Neutrophil (primary cell): ENCODE results near the gene CERS6.

Source experiments
- H3K27ac ChIP-seq: fragments of 200-600 bp; sonication (generic); 2 replicates; pipeline ENCODE4 v1.5.1; 2016; ENCODE audit warnings: mild to moderate bottlenecking, moderate library complexity
- H3K27me3 ChIP-seq: fragments of 200-600 bp; sonication (generic); 2 replicates; pipeline ENCODE4 v1.6.0; 2016; ENCODE audit warnings: mild to moderate bottlenecking
- H3K36me3 ChIP-seq: fragments of 200-600 bp; sonication (generic); 2 replicates; pipeline ENCODE4 v1.5.1; 2017
- H3K4me1 ChIP-seq, 2 experiments: fragments of 200-600 bp in 1 of 2; sonication (generic) in 1 of 2; 1 replicate in 1 of 2; 2 replicates in 1 of 2; pipeline versions ENCODE4 v1.5.1 to v1.6.1; 2013 to 2016; ENCODE audit warnings: low read depth in 1 of 2, low read length in 1 of 2, mild to moderate bottlenecking in 1 of 2, moderate library complexity in 1 of 2; ENCODE audit not compliant: control insufficient read depth in 1 of 2, insufficient read depth in 1 of 2
- H3K4me3 ChIP-seq, 2 experiments: fragments of 200-600 bp in 1 of 2; sonication (generic) in 1 of 2; 1 replicate in 1 of 2; 2 replicates in 1 of 2; pipeline ENCODE4 v1.5.1; 2013 to 2016; ENCODE audit warnings: low read depth in 1 of 2, low read length in 1 of 2, mild to moderate bottlenecking in 1 of 2, moderate library complexity in 1 of 2
- H3K9me3 ChIP-seq: fragments of 200-600 bp; sonication (generic); 2 replicates; pipeline ENCODE4 v1.5.1; 2016
- CTCF ChIP-seq: fragments of 200-600 bp; sonication (generic); IDR thresholded peaks from 2 replicates; pipeline ENCODE4 v1.5.1; 2016; ENCODE audit warnings: antibody characterized with exemption

The CERS6 gene

DNA sequence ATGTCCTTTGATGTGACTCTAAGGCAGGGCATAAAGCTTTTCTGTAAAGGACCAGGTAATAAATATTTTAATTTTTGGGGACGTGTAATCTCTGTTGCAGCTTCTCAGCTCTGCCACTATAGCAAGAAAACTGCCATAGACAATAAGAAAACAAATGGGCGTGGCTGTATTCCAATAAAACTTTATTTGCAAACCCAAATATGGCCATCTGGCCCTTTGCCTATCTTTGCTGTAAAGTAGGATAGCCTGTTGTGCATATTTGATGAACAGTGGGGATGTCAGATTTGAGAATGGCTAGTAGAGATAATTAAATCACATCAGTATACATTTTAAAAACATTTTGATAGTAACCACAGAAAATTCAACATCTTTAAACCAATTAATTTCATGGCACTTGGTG, 250.7 kb downstream of the CERS6 start:
- Histone ChIP-seq H3K27ac (no peak overlapping the region), H3K4me3 (no peak overlapping the region), H3K9me3 (no peaks in the 10 kb centered on the region), H3K36me3 (no peaks in the 10 kb centered on the region), H3K27me3 (no peaks in the 10 kb centered on the region), H3K4me1 (no peaks in the 10 kb centered on the region)
- TF ChIP-seq CTCF: no peak

- Histone ChIP-seq H3K4me1 (no peaks in the 10 kb centered on the region), H3K4me3 (no peak overlapping the region)
Observed at GRCh38 chr2:168708080-168708479, 252.0 kb downstream of the CERS6 start.

DNA sequence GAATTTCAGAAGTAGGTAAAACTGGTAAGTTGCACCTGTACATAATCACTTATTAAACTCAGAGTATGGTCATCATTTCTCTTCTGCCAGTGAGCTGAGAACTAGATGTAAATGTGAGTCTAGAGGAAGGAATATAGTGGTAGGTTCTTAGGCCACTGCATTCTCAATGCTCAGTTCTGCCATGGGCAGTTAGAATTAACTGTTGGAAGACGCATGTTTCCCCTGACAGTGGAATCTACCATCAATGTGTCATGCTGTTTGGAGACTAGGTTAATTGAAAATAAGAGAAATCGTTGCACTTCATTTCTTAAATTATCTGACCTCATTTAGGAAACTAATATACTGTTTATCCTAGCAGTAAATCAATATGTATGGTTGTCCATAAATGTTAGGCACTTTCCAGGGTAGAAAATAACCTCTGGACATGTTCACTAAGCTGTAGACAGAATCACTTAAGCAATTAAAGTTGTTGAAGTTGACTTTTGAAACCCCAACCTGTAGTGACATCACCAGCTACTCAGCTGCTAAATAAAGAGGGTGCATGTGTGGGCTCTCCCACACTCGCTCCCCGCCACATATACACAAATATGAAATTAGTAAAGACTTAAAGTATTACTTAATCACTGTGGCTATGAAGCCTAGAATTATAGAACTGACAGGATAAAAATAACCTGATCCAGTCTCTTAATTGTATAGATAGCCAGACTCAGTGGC, 254.8 kb downstream of the CERS6 start:
- Histone ChIP-seq H3K4me1 (no peaks in the 10 kb centered on the region), H3K27me3 (no peaks in the 10 kb centered on the region), H3K36me3 (no peaks in the 10 kb centered on the region), H3K4me3 (no peak overlapping the region), H3K9me3 (no peaks in the 10 kb centered on the region), H3K27ac (no peak overlapping the region)
- TF ChIP-seq CTCF: no peak

More at GRCh38 chr2:168708080-168708479, 252.0 kb downstream of the CERS6 start:
- no peak for TF ChIP-seq CTCF
- H3K9me3 ChIP-seq: no peaks in the 10 kb centered on the region
- H3K36me3 ChIP-seq: no peaks in the 10 kb centered on the region
- H3K27me3 ChIP-seq: no peaks in the 10 kb centered on the region
- H3K27ac ChIP-seq: no peak overlapping the region

GRCh38 chr2:168712053-168712452, 256.0 kb downstream of the CERS6 start:
- H3K36me3 ChIP-seq: no peaks in the 10 kb centered on the region
- H3K4me3 ChIP-seq: no peak overlapping the region
- no peak overlapping the region for H3K27ac ChIP-seq
- no peaks in the 10 kb centered on the region for H3K27me3 ChIP-seq
- no peak for TF ChIP-seq CTCF
- no peaks in the 10 kb centered on the region for H3K4me1 ChIP-seq
- H3K9me3 ChIP-seq: no peaks in the 10 kb centered on the region

- peaks cover 0 to 10% of the 10 kb centered on the region in 2 experiments for H3K4me1 ChIP-seq
- no peak for TF ChIP-seq CTCF
- H3K27me3 ChIP-seq: no peaks in the 10 kb centered on the region
- H3K9me3 ChIP-seq: no peaks in the 10 kb centered on the region
- no peak overlapping the region for H3K4me3 ChIP-seq
- H3K27ac ChIP-seq: no peak overlapping the region
- H3K36me3 ChIP-seq: no peaks in the 10 kb centered on the region
Observed at GRCh38 chr2:168713325-168713724, 257.3 kb downstream of the CERS6 start.
